HL-60 (cell line): ENCODE measurements around the gene SRSF3.

Experiments used
- DNase-seq, 2 experiments: peaks; one replicate each; pipeline ENCODE4 v3.0.0-alpha.2; 2010 to 2020; ENCODE audit warnings: low read depth in 1 of 2, low spot score in 1 of 2
- H3K27ac ChIP-seq: fragments of 250-450 bp; sonication (Bioruptor Pico); replicated peaks from 2 replicates; pipeline ENCODE4 v1.5.1; 2020; ENCODE audit warnings: mild to moderate bottlenecking, moderate library complexity
- H3K27me3 ChIP-seq: fragments of 250-450 bp; sonication (Bioruptor Pico); 2 replicates; pipeline ENCODE4 v1.5.1; 2021; ENCODE audit warnings: mild to moderate bottlenecking, moderate library complexity; ENCODE audit not compliant: insufficient read depth, poor library complexity, severe bottlenecking
- H3K4me3 ChIP-seq: replicated peaks from 2 replicates; pipeline ENCODE4 v1.5.1; 2011; ENCODE audit warnings: mild to moderate bottlenecking, control low read depth, low read length; ENCODE audit not compliant: insufficient read depth
- GABPA ChIP-seq: IDR thresholded peaks from 2 replicates; pipeline ENCODE4 v1.6.1; 2012; ENCODE audit warnings: low read depth
- POLR2AphosphoS5 ChIP-seq: IDR thresholded peaks from 2 replicates; pipeline ENCODE4 v1.6.1; 2012; ENCODE audit warnings: low read depth
- REST ChIP-seq: IDR thresholded peaks from 2 replicates; pipeline ENCODE4 v1.6.1; 2012; ENCODE audit warnings: low read depth; ENCODE audit not compliant: insufficient replicate concordance
- SPI1 ChIP-seq: IDR thresholded peaks from 2 replicates; pipeline ENCODE4 v1.6.1; 2012; ENCODE audit warnings: low read depth, mild to moderate bottlenecking, borderline replicate concordance
- TF ChIP-seq, protein P1 (sequence below): IDR thresholded peaks from one replicate; pipeline ENCODE4 v1.5.1; 2011; ENCODE audit warnings: low read length, control low read depth, inconsistent platforms; ENCODE audit not compliant: insufficient read depth

SRSF3 gene

GRCh38 chr6:36641543-36641942 is 47.4 kb downstream of the SRSF3 start:
- TF ChIP-seq POLR2AphosphoS5 (no peak), REST (no peak), SPI1 (no peak), GABPA (no peak)
- TF ChIP-seq, protein P1, sequence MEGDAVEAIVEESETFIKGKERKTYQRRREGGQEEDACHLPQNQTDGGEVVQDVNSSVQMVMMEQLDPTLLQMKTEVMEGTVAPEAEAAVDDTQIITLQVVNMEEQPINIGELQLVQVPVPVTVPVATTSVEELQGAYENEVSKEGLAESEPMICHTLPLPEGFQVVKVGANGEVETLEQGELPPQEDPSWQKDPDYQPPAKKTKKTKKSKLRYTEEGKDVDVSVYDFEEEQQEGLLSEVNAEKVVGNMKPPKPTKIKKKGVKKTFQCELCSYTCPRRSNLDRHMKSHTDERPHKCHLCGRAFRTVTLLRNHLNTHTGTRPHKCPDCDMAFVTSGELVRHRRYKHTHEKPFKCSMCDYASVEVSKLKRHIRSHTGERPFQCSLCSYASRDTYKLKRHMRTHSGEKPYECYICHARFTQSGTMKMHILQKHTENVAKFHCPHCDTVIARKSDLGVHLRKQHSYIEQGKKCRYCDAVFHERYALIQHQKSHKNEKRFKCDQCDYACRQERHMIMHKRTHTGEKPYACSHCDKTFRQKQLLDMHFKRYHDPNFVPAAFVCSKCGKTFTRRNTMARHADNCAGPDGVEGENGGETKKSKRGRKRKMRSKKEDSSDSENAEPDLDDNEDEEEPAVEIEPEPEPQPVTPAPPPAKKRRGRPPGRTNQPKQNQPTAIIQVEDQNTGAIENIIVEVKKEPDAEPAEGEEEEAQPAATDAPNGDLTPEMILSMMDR, result no peak
- DNase-seq, result no peak
- H3K27ac ChIP-seq, result no peak overlapping the region
- no peak overlapping the region for H3K4me3 ChIP-seq
- H3K27me3 ChIP-seq, result no peaks in the 10 kb centered on the region

- DNase-seq, result no peak
Observed at GRCh38 chr6:36642913-36643817, 49.0 kb downstream of the SRSF3 start.

GRCh38 chr6:36643977-36644376 is 49.8 kb downstream of the SRSF3 start:
- DNase-seq, result peak in 1 of 2 experiments; percentile 50
- Histone ChIP-seq H3K4me3 (no peak overlapping the region), H3K27me3 (no peaks in the 10 kb centered on the region), H3K27ac (no peak overlapping the region)
- TF ChIP-seq SPI1, result peak; percentile 38; the same call in 1 of the 2 replicates
- TF ChIP-seq GABPA, result no peak

More at GRCh38 chr6:36642913-36643817, 49.0 kb downstream of the SRSF3 start:
- TF ChIP-seq POLR2AphosphoS5, result no peak
- no peak for TF ChIP-seq REST
- no peak for TF ChIP-seq GABPA
- TF ChIP-seq SPI1, result no peak
- TF ChIP-seq, protein P1, result no peak
- H3K4me3 ChIP-seq, result no peak overlapping the region
- H3K27me3 ChIP-seq, result no peaks in the 10 kb centered on the region
- no peak overlapping the region for H3K27ac ChIP-seq

DNA sequence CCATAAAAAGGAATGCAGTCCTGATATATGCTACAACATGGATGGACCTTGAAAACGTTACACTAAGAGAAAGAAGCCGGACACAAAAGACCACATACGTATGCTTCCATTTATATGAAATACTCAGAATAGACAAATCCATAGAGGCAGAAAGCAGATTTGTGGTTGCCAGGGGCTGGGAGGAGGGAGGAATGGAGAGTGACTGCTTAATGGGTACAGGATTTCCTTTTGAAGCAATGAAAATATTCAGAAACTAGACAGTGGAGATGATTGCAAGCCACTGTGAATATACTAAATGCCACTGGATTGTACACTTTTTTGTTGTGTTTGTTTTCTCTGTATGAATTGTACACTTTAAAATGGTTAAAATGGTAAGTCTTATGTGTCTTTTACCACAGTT is 54.9 kb downstream of the SRSF3 start:
- DNase-seq, result no peak
- no peak overlapping the region for H3K27ac ChIP-seq
- no peak overlapping the region for H3K4me3 ChIP-seq
- TF ChIP-seq POLR2AphosphoS5, result no peak
- no peak for TF ChIP-seq SPI1
- no peaks in the 10 kb centered on the region for H3K27me3 ChIP-seq
